GM12874 (cell line): Measurements from ENCODE around the gene KLHL29.

Experiments
- TF ChIP-seq, protein P1 (sequence below): IDR thresholded peaks from 2 replicates; pipeline ENCODE4 v1.5.1; 2011; ENCODE audit warnings: low read depth, mild to moderate bottlenecking, control low read depth, low read length, moderate library complexity; ENCODE audit not compliant: insufficient read depth

KLHL29 gene

DNA sequence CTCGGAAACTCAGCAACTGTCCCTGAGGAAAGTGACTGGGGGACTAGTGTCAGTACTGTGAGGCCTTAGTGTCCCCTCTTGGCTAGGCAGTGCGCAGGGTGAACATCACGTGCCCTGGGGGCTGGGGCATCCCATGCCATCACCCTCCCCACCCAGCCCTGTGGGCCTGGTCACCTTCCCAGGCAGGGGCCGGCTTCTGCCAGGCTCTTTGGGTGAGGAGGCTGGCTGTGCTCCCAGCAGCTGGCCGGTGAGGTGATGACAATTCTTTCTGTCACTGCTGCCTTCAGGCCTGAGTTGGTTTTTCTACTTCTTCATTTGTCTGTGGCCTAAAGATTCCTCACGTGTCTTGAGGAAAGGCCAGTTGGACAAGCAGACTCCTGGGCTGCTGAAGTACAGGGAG, 180.8 kb downstream of the KLHL29 start:
- TF ChIP-seq, protein P1, sequence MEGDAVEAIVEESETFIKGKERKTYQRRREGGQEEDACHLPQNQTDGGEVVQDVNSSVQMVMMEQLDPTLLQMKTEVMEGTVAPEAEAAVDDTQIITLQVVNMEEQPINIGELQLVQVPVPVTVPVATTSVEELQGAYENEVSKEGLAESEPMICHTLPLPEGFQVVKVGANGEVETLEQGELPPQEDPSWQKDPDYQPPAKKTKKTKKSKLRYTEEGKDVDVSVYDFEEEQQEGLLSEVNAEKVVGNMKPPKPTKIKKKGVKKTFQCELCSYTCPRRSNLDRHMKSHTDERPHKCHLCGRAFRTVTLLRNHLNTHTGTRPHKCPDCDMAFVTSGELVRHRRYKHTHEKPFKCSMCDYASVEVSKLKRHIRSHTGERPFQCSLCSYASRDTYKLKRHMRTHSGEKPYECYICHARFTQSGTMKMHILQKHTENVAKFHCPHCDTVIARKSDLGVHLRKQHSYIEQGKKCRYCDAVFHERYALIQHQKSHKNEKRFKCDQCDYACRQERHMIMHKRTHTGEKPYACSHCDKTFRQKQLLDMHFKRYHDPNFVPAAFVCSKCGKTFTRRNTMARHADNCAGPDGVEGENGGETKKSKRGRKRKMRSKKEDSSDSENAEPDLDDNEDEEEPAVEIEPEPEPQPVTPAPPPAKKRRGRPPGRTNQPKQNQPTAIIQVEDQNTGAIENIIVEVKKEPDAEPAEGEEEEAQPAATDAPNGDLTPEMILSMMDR: no peak

DNA sequence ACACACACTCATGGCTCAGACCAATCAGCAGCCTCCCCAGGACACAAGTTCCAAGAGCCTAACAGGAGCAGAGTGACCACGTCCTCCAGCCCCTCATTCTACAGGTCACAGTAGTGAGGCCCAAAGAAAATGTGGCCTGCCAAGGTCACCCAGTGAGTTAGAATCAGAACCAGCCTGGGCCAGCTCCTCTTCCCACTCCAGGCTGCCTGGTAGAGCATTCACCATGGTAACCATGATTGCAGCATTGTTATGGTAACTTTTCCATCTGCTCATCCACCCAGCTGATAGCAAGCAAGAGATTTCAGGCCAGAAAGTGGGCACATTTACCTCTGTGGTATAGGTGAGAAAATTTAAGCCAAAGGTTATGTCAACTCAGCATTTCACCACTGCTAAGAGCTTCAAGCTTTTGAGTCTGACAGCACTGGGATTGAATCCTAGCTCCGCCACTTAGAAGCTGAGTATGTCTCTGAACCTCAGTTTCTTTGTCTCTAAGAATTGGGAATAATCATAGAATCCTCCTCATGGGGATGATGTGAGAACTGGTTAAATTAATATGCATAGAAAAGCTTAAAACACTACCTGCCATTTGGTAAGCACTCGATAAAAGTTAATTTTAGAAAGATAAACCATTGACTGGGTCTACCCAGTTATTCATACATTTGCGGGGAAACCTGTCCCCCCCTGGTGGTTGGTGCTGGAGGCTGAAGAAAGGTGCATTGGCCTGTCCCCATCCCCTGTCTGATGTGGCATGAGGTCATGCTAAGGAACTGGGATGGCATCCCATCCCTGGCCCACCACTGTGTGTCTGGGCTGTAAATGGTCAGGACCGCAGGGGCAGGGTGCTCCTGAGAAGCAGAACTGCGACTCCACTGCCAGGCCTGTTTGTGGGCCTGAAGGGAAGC, 181.5 kb downstream of the KLHL29 start:
- TF ChIP-seq, protein P1: peak; percentile 49; the same call in 1 of the 2 replicates

DNA sequence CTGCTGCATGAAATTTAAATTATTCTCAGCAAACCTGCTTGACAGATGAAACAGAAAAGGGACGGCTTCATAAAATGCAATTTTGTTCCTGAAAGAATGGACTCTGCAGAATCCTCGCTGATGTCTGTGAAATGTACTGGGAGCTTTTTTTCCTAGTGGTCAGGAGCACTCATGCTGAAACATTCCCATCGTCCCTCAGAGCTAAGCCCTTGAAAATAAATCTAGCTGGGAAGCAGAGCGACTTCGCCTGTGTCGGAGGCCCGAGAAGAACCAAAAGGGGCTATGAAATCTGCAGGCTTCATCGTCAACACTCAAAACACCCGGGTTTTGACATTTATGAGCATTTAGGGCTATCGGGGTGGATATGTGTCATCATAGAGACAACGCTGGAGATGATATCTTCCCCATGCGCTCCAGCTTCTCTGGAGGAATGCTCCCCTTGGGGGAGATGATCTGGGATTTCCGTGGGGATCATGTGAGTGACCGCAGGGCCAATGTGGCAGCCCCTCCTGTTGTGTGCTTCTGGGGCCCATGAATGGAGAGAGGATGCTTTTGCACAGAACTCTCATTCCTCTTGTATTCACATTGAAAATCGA, 182.3 kb downstream of the KLHL29 start:
- TF ChIP-seq, protein P1: no peak

DNA sequence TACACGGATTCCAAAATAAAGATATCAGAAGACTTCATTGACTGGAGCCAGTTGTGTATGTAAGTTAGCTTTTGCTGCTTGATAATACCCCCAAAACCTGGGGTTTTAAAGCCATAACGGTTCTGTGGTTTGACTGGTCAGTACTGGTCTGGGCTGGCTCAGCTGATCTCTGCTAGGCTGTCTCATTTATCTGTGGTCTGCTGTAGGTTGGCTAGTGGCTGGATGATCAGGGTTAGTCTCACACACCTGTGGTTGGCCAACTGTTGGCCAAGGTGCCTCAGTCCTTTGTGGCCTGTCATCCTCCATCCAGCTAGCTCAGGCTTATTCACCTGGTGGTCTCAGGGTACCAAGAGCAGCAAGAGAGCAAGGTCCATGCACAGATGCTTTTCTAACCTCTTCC, 183.2 kb downstream of the KLHL29 start:
- TF ChIP-seq, protein P1: no peak

DNA sequence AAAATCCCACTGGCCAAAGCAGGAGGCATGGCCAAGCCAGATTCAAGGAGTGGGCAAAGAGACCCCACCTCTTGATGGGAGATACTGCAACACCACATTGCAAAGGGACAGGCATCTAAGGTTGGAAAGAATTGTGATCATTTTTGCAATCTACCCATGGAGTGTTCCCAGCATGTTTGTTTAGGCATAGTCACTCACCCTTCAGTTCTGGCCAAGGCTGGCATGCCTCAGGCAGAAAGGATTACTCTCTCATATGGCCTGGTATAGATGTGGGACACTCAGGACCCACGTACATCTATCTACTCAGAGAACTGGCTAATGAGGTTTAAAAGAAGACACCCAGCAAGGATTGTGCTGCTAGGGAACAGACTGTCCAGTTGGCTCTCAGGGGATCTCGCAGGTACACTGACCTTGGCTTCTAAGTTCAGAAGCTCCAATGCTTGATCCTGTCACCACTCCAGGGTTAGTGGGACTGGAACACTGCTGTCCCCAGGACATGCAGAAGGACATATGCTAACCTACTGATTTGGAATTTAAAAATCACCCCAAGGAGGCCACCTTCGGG, 183.7 kb downstream of the KLHL29 start:
- TF ChIP-seq, protein P1: no peak

DNA sequence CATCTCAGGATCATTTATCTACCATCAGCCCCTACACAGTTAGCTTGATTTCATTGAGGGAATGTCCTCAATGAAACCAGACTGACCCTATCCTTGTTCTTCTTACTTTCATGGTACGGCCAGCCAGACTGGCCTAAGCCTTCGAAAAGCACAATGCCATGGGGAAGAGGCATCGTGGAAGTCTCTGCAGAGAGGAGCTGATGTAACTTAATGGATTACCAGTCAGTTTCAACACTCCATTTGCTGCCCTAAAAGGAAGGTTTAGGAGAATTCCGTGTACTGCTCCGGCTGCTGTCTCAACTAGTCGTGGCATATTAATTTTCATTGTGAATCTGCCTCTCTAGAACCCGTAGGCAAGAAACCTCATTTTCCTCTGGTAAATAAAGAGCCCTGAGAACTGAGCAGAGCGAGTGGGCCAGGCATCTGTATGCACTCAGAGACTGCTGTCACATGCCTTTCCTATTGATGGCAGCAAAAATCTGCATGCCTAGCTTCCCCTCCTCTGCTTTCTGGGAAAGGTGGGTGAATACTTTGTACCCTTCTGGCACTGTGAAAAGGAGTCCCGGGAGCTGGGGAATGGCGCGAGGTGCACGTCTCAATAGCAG, 184.9 kb downstream of the KLHL29 start:
- TF ChIP-seq, protein P1: no peak

DNA sequence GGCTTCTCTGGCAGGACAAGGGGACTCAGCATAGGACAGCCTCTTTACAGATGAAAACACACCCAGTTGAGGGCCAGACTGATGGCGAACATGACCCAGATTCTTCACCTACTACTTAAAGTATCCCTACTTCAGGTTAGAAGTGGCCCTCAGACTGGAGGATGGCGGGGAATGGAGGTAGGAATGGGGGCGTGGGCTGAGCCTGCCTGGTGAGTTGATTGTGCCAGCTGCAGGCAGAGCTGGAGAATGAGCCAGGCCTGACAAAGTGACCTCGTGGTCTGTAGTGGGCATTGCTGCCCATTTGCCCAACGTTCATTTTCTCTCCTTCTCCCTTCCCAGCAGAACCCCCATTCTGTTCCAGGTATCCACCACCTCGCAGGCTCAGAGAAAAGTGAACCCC, 186.1 kb downstream of the KLHL29 start:
- TF ChIP-seq, protein P1: no peak
